ENCODE measurements around the gene AFF2.

DNA sequence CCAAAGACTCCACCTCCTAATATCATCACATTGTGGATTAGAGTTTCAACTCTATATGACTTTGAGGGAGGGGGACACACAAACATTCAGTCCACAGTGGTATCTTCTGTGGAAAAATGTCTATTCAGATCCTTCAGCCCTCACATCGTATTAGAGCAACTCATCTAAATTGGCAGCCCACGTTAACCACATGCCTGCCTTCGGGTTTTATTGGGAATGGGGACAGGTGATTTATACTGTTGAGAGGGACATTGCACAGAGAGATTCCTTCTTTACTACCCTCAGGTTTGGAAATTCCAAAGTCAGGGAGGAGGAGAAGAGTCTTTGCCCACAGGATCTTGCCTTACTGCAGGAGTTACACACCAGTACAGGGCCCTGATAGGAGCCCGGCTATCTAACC, 372.5 kb downstream of the AFF2 start:
- TF ChIP-seq, protein P1, sequence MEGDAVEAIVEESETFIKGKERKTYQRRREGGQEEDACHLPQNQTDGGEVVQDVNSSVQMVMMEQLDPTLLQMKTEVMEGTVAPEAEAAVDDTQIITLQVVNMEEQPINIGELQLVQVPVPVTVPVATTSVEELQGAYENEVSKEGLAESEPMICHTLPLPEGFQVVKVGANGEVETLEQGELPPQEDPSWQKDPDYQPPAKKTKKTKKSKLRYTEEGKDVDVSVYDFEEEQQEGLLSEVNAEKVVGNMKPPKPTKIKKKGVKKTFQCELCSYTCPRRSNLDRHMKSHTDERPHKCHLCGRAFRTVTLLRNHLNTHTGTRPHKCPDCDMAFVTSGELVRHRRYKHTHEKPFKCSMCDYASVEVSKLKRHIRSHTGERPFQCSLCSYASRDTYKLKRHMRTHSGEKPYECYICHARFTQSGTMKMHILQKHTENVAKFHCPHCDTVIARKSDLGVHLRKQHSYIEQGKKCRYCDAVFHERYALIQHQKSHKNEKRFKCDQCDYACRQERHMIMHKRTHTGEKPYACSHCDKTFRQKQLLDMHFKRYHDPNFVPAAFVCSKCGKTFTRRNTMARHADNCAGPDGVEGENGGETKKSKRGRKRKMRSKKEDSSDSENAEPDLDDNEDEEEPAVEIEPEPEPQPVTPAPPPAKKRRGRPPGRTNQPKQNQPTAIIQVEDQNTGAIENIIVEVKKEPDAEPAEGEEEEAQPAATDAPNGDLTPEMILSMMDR (IDR thresholded peaks at IDR 0.05): no peak
- TF ChIP-seq POLR2A (IDR thresholded peaks at IDR 0.05) (no peak), EP300 (IDR thresholded peaks at IDR 0.05; ENCODE audit: low read depth) (no peak), POLR2AphosphoS5 (IDR thresholded peaks at IDR 0.05) (no peak)
